Measurements from ENCODE around the gene RNF157. TPM values are rescaled to one million over a fixed set of nuclear protein-coding genes. Genes with fewer than 3 reads are reported as not detected.
A peak's percentile ranks its signal among the peaks of the same experiment; 100 is the strongest.

Gene RNF157
- total and polyA plus RNA-seq, 2 of the 13 experiments (the other 11 are each of a cell fraction or from before 2014, with no cell fraction given): 0.44 to 1.5 TPM

DNA sequence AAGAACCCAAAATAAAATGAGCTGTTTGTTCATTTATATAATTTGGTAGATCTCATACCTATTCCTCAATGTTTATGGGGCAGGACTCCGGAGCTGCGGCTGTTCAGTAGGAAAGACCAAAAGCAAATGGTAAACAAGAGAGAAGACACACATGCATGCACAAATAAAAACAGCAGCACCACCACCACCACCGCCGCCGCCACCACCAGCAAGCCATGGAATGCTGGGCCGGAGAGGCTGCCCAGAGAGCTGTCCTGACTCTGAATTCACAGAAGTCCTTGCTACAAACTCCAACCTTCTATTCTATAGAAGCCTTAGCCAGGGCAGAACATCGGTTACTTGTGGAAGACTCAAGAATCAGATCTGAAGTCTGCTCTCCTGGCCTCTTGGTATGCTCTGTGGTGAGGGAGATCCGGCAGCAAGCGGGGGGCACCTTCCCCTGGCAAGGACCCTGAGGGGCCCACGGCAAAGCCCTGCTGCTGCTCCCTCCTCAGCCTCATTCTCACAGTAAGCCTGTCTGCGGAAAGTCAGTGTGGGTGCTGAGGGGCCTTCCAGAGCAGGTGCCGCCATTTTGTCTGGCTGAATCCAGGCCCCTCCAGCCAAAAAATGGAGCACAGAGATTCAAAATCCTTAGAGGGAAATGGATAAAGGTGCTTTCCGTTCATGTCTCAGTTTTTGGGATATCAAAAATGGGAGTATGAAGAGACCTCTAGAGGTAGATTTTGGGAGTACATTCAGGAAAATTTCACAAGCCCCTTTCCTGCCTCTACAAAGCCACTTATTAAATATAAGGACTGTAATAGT lies 92.9 kb downstream of the RNF157 start (continued):
- TF ChIP-seq PAXIP1 (CRISPR knock-in tag; conservative IDR thresholded peaks at IDR 0.05) (no peak), CTCF (CRISPR knock-in tag; IDR thresholded peaks at IDR 0.05) (peak; percentile 69), ZNF280B (CRISPR knock-in tag; IDR thresholded peaks at IDR 0.05; ENCODE audit: borderline replicate concordance) (0 out of 2 replicates have a peak, but pooled peaks have one; percentile 53), ZNF331 (CRISPR knock-in tag; IDR thresholded peaks at IDR 0.05) (no peak), ARID3A (IDR thresholded peaks at IDR 0.05; ENCODE audit: low read depth, low read length) (0 out of 2 replicates have a peak, but pooled peaks have one; percentile 46), DBP (CRISPR knock-in tag; IDR thresholded peaks at IDR 0.05; ENCODE audit: not compliant biosample characterization) (no peak), ZNF34 (CRISPR knock-in tag; IDR thresholded peaks at IDR 0.05; ENCODE audit: borderline replicate concordance) (no peak), ZNF850 (CRISPR knock-in tag; conservative IDR thresholded peaks at IDR 0.05) (no peak), NFIB (CRISPR knock-in tag; IDR thresholded peaks at IDR 0.05; ENCODE audit: borderline replicate concordance) (no peak)
- TF ChIP-seq, protein P1, sequence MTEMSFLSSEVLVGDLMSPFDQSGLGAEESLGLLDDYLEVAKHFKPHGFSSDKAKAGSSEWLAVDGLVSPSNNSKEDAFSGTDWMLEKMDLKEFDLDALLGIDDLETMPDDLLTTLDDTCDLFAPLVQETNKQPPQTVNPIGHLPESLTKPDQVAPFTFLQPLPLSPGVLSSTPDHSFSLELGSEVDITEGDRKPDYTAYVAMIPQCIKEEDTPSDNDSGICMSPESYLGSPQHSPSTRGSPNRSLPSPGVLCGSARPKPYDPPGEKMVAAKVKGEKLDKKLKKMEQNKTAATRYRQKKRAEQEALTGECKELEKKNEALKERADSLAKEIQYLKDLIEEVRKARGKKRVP (CRISPR knock-in tag; IDR thresholded peaks at IDR 0.05): no peak
- TF ChIP-seq, protein P2, sequence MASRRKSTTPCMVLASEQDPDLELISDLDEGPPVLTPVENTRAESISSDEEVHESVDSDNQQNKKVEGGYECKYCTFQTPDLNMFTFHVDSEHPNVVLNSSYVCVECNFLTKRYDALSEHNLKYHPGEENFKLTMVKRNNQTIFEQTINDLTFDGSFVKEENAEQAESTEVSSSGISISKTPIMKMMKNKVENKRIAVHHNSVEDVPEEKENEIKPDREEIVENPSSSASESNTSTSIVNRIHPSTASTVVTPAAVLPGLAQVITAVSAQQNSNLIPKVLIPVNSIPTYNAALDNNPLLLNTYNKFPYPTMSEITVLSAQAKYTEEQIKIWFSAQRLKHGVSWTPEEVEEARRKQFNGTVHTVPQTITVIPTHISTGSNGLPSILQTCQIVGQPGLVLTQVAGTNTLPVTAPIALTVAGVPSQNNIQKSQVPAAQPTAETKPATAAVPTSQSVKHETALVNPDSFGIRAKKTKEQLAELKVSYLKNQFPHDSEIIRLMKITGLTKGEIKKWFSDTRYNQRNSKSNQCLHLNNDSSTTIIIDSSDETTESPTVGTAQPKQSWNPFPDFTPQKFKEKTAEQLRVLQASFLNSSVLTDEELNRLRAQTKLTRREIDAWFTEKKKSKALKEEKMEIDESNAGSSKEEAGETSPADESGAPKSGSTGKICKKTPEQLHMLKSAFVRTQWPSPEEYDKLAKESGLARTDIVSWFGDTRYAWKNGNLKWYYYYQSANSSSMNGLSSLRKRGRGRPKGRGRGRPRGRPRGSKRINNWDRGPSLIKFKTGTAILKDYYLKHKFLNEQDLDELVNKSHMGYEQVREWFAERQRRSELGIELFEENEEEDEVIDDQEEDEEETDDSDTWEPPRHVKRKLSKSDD (CRISPR knock-in tag; IDR thresholded peaks at IDR 0.05; ENCODE audit: low read depth): no peak
